ENCODE results near the gene HAX1.

Gene HAX1

GRCh38 chr1:154241703-154242351, 30.6 kb upstream of the HAX1 start:
- Histone ChIP-seq H3K27ac (no peak overlapping the region), H3K4me2 (ENCODE audit: low read length) (no peak overlapping the region), H3K79me2 (peaks cover 3% of the 10 kb centered on the region), H3K27me3 (ENCODE audit: control insufficient read depth, insufficient read depth, low read length) (no peaks in the 10 kb centered on the region), H3K9me3 (ENCODE audit: control insufficient read depth, low read length) (no peaks in the 10 kb centered on the region), H3K4me3 (ENCODE audit: low read depth, low read length) (no peak overlapping the region), H3K36me3 (ENCODE audit: control insufficient read depth, insufficient read depth, low read length) (no peaks in the 10 kb centered on the region), H3K4me1 (no peaks in the 10 kb centered on the region), H3K9ac (no peak overlapping the region), H2AFZ (no peak overlapping the region)
- TF ChIP-seq, protein P1, sequence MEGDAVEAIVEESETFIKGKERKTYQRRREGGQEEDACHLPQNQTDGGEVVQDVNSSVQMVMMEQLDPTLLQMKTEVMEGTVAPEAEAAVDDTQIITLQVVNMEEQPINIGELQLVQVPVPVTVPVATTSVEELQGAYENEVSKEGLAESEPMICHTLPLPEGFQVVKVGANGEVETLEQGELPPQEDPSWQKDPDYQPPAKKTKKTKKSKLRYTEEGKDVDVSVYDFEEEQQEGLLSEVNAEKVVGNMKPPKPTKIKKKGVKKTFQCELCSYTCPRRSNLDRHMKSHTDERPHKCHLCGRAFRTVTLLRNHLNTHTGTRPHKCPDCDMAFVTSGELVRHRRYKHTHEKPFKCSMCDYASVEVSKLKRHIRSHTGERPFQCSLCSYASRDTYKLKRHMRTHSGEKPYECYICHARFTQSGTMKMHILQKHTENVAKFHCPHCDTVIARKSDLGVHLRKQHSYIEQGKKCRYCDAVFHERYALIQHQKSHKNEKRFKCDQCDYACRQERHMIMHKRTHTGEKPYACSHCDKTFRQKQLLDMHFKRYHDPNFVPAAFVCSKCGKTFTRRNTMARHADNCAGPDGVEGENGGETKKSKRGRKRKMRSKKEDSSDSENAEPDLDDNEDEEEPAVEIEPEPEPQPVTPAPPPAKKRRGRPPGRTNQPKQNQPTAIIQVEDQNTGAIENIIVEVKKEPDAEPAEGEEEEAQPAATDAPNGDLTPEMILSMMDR (IDR thresholded peaks at IDR 0.05): no peak

GRCh38 chr1:154253671-154254070, 18.8 kb upstream of the HAX1 start:
- Histone ChIP-seq H3K9me3 (ENCODE audit: control insufficient read depth, low read length) (no peaks in the 10 kb centered on the region), H2AFZ (no peak overlapping the region), H3K27me3 (ENCODE audit: control insufficient read depth, insufficient read depth, low read length) (no peaks in the 10 kb centered on the region), H3K36me3 (ENCODE audit: control insufficient read depth, insufficient read depth, low read length) (no peaks in the 10 kb centered on the region), H3K4me3 (ENCODE audit: low read depth, low read length) (no peak overlapping the region), H3K79me2 (no peaks in the 10 kb centered on the region), H3K27ac (no peak overlapping the region), H3K4me2 (ENCODE audit: low read length) (no peak overlapping the region), H3K9ac (no peak overlapping the region), H3K4me1 (no peaks in the 10 kb centered on the region)
- TF ChIP-seq, protein P1 (IDR thresholded peaks at IDR 0.05): no peak

DNA sequence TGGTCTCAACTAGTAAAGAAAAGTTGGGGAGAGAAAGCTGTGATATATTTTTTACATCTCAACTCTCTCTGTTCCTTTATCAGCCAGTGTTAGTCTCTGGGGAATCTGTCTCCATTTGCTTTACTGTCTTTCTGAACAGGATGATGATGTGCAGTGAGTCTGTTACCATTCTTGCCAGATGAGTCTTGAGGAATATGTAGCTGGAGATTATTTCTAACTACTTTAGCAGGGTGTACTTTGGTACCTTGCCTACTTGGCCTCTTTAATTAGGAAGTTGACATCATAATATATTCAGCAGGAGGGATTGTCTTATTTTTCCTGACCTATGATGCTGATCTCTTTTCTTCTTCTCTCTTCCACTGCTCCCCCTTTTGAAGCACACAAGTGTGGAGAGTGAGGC, 15.7 kb upstream of the HAX1 start:
- Histone ChIP-seq H3K4me2 (ENCODE audit: low read length) (no peak overlapping the region), H2AFZ (no peak overlapping the region), H3K9ac (no peak overlapping the region), H3K27ac (no peak overlapping the region), H3K4me3 (ENCODE audit: low read depth, low read length) (no peak overlapping the region), H3K9me3 (ENCODE audit: control insufficient read depth, low read length) (no peaks in the 10 kb centered on the region), H3K36me3 (ENCODE audit: control insufficient read depth, insufficient read depth, low read length) (no peaks in the 10 kb centered on the region), H3K4me1 (no peaks in the 10 kb centered on the region), H3K27me3 (ENCODE audit: control insufficient read depth, insufficient read depth, low read length) (no peaks in the 10 kb centered on the region), H3K79me2 (no peaks in the 10 kb centered on the region)
- TF ChIP-seq, protein P1 (IDR thresholded peaks at IDR 0.05): no peak

- Histone ChIP-seq H3K4me3 (ENCODE audit: low read depth, low read length) (no peak overlapping the region), H2AFZ (no peak overlapping the region), H3K9ac (no peak overlapping the region), H3K27me3 (ENCODE audit: control insufficient read depth, insufficient read depth, low read length) (no peaks in the 10 kb centered on the region), H3K4me1 (no peaks in the 10 kb centered on the region), H3K9me3 (ENCODE audit: control insufficient read depth, low read length) (no peaks in the 10 kb centered on the region), H3K36me3 (ENCODE audit: control insufficient read depth, insufficient read depth, low read length) (no peaks in the 10 kb centered on the region), H3K79me2 (no peaks in the 10 kb centered on the region), H3K4me2 (ENCODE audit: low read length) (no peak overlapping the region), H3K27ac (no peak overlapping the region)
- TF ChIP-seq, protein P1 (IDR thresholded peaks at IDR 0.05): no peak
These were observed 13.6 kb upstream of the HAX1 start for GRCh38 chr1:154258784-154259183.

- H3K9ac ChIP-seq: no peak overlapping the region
- H3K4me2 ChIP-seq (ENCODE audit: low read length): no peak overlapping the region
- TF ChIP-seq, protein P1 (IDR thresholded peaks at IDR 0.05): no peak
- no peak overlapping the region for H3K4me3 ChIP-seq (ENCODE audit: low read depth, low read length)
- no peaks in the 10 kb centered on the region for H3K79me2 ChIP-seq
- no peaks in the 10 kb centered on the region for H3K27me3 ChIP-seq (ENCODE audit: control insufficient read depth, insufficient read depth, low read length)
- no peaks in the 10 kb centered on the region for H3K4me1 ChIP-seq
- no peak overlapping the region for H2AFZ ChIP-seq
- H3K27ac ChIP-seq: no peak overlapping the region
- H3K9me3 ChIP-seq (ENCODE audit: control insufficient read depth, low read length): no peaks in the 10 kb centered on the region
- H3K36me3 ChIP-seq (ENCODE audit: control insufficient read depth, insufficient read depth, low read length): no peaks in the 10 kb centered on the region
These were observed 12.3 kb upstream of the HAX1 start for GRCh38 chr1:154260127-154260526.

Measured in parathyroid adenoma (tissue), 2 donors.